H9 (cell line): ENCODE data around the gene SREK1IP1. TPM values are rescaled to one million over a fixed set of nuclear protein-coding genes. Genes with fewer than 3 reads are reported as not detected.
A peak's percentile ranks its signal among the peaks of the same experiment; 100 is the strongest.

ENCODE experiments used
- DNase-seq: peaks from one replicate; pipeline ENCODE4 v3.0.0-alpha.2; 2017
- H2AFZ ChIP-seq: one replicate; pipeline ENCODE4 v1.6.1; 2013; ENCODE audit warnings: mild to moderate bottlenecking, low read length, control low read depth, moderate library complexity
- H2AK5ac ChIP-seq: 2 replicates; pipeline ENCODE4 v1.6.1; 2013; ENCODE audit warnings: low read length, control low read depth, mixed read lengths; ENCODE audit not compliant: insufficient read length
- H2BK120ac ChIP-seq: one replicate; pipeline ENCODE4 v1.6.1; 2013; ENCODE audit warnings: low read depth, mild to moderate bottlenecking, low read length, control low read depth, inconsistent platforms; ENCODE audit not compliant: poor library complexity, severe bottlenecking
- H2BK12ac ChIP-seq: 2 replicates; pipeline ENCODE4 v1.6.1; 2013; ENCODE audit warnings: low read length, control low read depth, mixed read lengths, low read depth; ENCODE audit not compliant: insufficient read length
- H2BK15ac ChIP-seq: 2 replicates; pipeline ENCODE4 v1.6.1; 2013; ENCODE audit warnings: low read depth, low read length, control low read depth
- H2BK20ac ChIP-seq: one replicate; pipeline ENCODE4 v1.6.1; 2013; ENCODE audit warnings: low read depth, mild to moderate bottlenecking, low read length, control low read depth, inconsistent platforms; ENCODE audit not compliant: poor library complexity, severe bottlenecking
- H2BK5ac ChIP-seq: 2 replicates; pipeline ENCODE4 v1.6.1; 2013; ENCODE audit warnings: low read length, control low read depth, mixed read lengths; ENCODE audit not compliant: insufficient read length
- H3K14ac ChIP-seq: 2 replicates; pipeline ENCODE4 v1.6.1; 2013; ENCODE audit warnings: low read length, control low read depth; ENCODE audit not compliant: insufficient read depth
- H3K18ac ChIP-seq: 2 replicates; pipeline ENCODE4 v1.6.1; 2013; ENCODE audit warnings: low read depth, mild to moderate bottlenecking, mixed read lengths, low read length, control low read depth; ENCODE audit not compliant: insufficient read length
- H3K23ac ChIP-seq: 2 replicates; pipeline ENCODE4 v1.6.1; 2013; ENCODE audit warnings: low read length, control low read depth, mixed read lengths, low read depth; ENCODE audit not compliant: insufficient read length
- H3K23me2 ChIP-seq: 2 replicates; pipeline ENCODE4 v1.6.1; 2013; ENCODE audit warnings: low read depth, mild to moderate bottlenecking, mixed read lengths, low read length, control low read depth; ENCODE audit not compliant: insufficient read length, poor library complexity, severe bottlenecking
- H3K27ac ChIP-seq: 2 replicates; pipeline ENCODE4 v1.5.1; 2013; ENCODE audit warnings: low read length, control low read depth, mixed read lengths, low read depth; ENCODE audit not compliant: insufficient read length
- H3K27me3 ChIP-seq: 2 replicates; pipeline ENCODE4 v1.6.1; 2013; ENCODE audit warnings: low read length, control low read depth, inconsistent platforms; ENCODE audit not compliant: insufficient read depth
- H3K4ac ChIP-seq: 2 replicates; pipeline ENCODE4 v1.6.1; 2013; ENCODE audit warnings: low read depth, mild to moderate bottlenecking, control low read depth, inconsistent platforms, low read length, moderate library complexity
- H3K4me1 ChIP-seq: 2 replicates; pipeline ENCODE4 v1.6.1; 2013; ENCODE audit warnings: low read length, control low read depth, inconsistent platforms; ENCODE audit not compliant: insufficient read depth
- H3K4me2 ChIP-seq: 2 replicates; pipeline ENCODE4 v1.6.1; 2013; ENCODE audit warnings: low read length, control low read depth, mixed read lengths; ENCODE audit not compliant: insufficient read length, insufficient read depth
- H3K56ac ChIP-seq: 2 replicates; pipeline ENCODE4 v1.6.1; 2013; ENCODE audit warnings: low read depth, mild to moderate bottlenecking, mixed read lengths, low read length, control low read depth; ENCODE audit not compliant: insufficient read length
- H3K79me1 ChIP-seq: 2 replicates; pipeline ENCODE4 v1.6.1; 2013; ENCODE audit warnings: low read depth, mild to moderate bottlenecking, moderate library complexity, low read length, control low read depth, inconsistent platforms; ENCODE audit not compliant: insufficient read depth, poor library complexity, severe bottlenecking
- H3K79me2 ChIP-seq: 2 replicates; pipeline ENCODE4 v1.6.1; 2013; ENCODE audit warnings: low read length, control low read depth, inconsistent platforms; ENCODE audit not compliant: insufficient read depth
- H3K9ac ChIP-seq: 2 replicates; pipeline ENCODE4 v1.6.1; 2013; ENCODE audit warnings: low read length, control low read depth, mixed read lengths; ENCODE audit not compliant: insufficient read length; ENCODE audit errors: extremely low read depth
- H3K9me3 ChIP-seq: one replicate; pipeline ENCODE4 v1.6.1; 2013; ENCODE audit warnings: low read depth, low read length, inconsistent platforms; ENCODE audit not compliant: control insufficient read depth
- H3T11ph ChIP-seq: one replicate; pipeline ENCODE4 v1.6.1; 2013; ENCODE audit warnings: mild to moderate bottlenecking, low read length, control low read depth, inconsistent platforms
- H4K20me1 ChIP-seq: one replicate; pipeline ENCODE4 v1.6.1; 2013; ENCODE audit not compliant: control insufficient read depth, insufficient read length, insufficient read depth
- H4K5ac ChIP-seq: 2 replicates; pipeline ENCODE4 v1.6.1; 2013; ENCODE audit warnings: low read depth, mild to moderate bottlenecking, mixed read lengths, low read length, control low read depth; ENCODE audit not compliant: insufficient read length
- H4K8ac ChIP-seq: replicated peaks from 2 replicates; pipeline ENCODE4 v1.6.1; 2013; ENCODE audit warnings: low read length, control low read depth, mixed read lengths, low read depth; ENCODE audit not compliant: insufficient read length
- H4K91ac ChIP-seq: 2 replicates; pipeline ENCODE4 v1.6.1; 2013; ENCODE audit warnings: low read depth, mild to moderate bottlenecking, moderate library complexity, mixed read lengths, low read length, control low read depth; ENCODE audit not compliant: insufficient read length
- H3K27ac Mint-ChIP-seq, 3 experiments: 2 replicates in 2 of 3; 3 replicates in 1 of 3; pipeline ENCODE4 v1.8.0; 2020 to 2021; ENCODE audit warnings: mixed read lengths in 3 of 3, mild to moderate bottlenecking in 1 of 3, moderate library complexity in 1 of 3
- H3K27me3 Mint-ChIP-seq: 2 replicates; pipeline ENCODE4 v1.8.0; 2021; ENCODE audit warnings: low read depth, mild to moderate bottlenecking, moderate library complexity, mixed read lengths
- H3K36me3 Mint-ChIP-seq, 3 experiments: 2 replicates in 2 of 3; 3 replicates in 1 of 3; pipeline ENCODE4 v1.8.0; 2020 to 2021; ENCODE audit warnings: low read depth in 3 of 3, mixed read lengths in 3 of 3; ENCODE audit not compliant: insufficient read depth in 1 of 3
- H3K4me1 Mint-ChIP-seq, 2 experiments: 2 replicates each; pipeline ENCODE4 v1.8.0; 2020; ENCODE audit warnings: mixed read lengths in 2 of 2
- H3K4me3 Mint-ChIP-seq, 2 experiments: 2 replicates in 1 of 2; 3 replicates in 1 of 2; pipeline ENCODE4 v1.8.0; 2020 to 2021; ENCODE audit warnings: mild to moderate bottlenecking in 2 of 2, mixed read lengths in 2 of 2, moderate library complexity in 1 of 2
- H3K9me3 Mint-ChIP-seq, 2 experiments: 2 replicates in 1 of 2; 3 replicates in 1 of 2; pipeline ENCODE4 v1.8.0; 2020; ENCODE audit warnings: mild to moderate bottlenecking in 2 of 2, mixed read lengths in 2 of 2, moderate library complexity in 1 of 2
- WGBS: extraction: QIAGEN DNeasy Blood & Tissue Kit; methylation state at CpG from one replicate; pipeline ENCODE4 v1.1.7; 2013; ENCODE audit warnings: missing lambda C conversion rate, low lambda C conversion rate, mixed read lengths; ENCODE audit not compliant: insufficient read length; ENCODE audit errors: extremely low coverage; 5-methylcytosine and 5-hydroxymethylcytosine counted together
- total RNA-seq: library from RNA; stranded (reverse); gene quantifications from 2 replicates; pipeline ENCODE4 v1.2.1, GENCODE V29; 2021
- TF ChIP-seq, protein P1 (sequence below): fragments of 200-600 bp; sonication (generic); conservative IDR thresholded peaks from 3 replicates; pipeline ENCODE4 v1.8.0; 2021; ENCODE audit warnings: antibody characterized with exemption, mild to moderate bottlenecking

SREK1IP1 gene
- total RNA-seq, 1 experiment from 2014 or later = 28.6 TPM

DNA sequence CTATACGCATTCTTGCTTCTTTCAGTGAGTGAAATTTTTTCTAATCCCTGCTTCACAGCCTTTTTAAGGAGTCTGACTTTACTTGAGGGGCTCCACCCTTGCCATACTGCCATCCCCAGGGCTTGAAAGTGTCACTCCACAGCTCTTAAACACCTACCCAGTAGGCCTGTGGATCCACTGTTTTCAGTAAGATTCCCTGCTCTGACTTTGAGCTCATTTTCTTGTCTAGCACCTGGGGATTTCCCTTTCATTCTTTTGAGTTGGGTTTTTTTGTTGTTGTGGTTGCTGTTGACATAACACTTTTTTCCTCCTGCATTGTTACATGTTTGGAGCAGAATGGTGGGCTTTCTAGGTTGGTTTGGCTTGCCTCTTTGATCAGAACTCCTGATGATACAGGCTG lies 23.6 kb downstream of the SREK1IP1 start:
- Mint-ChIP-seq H3K4me1 (peaks cover 5 to 13% of the 10 kb centered on the region in 2 experiments), H3K27me3 (no peaks in the 10 kb centered on the region), H3K27ac (peak overlapping the region; percentile 45 to 81 (median 64); a peak in 6 of 7 replicates), H3K36me3 (peaks cover 6 to 14% (median 13%) of the 10 kb centered on the region in 3 experiments), H3K4me3 (no peak overlapping the region), H3K9me3 (no peaks in the 10 kb centered on the region)
- H4K91ac ChIP-seq = no peak overlapping the region
- no peak overlapping the region for H3K56ac ChIP-seq
- H4K5ac ChIP-seq = no peak overlapping the region
- no peak overlapping the region for H2BK12ac ChIP-seq
- no peak overlapping the region for H3K4ac ChIP-seq
- DNase-seq = no peak
- no peak overlapping the region for H3K14ac ChIP-seq
- no peak overlapping the region for H2BK5ac ChIP-seq
- TF ChIP-seq, protein P1, sequence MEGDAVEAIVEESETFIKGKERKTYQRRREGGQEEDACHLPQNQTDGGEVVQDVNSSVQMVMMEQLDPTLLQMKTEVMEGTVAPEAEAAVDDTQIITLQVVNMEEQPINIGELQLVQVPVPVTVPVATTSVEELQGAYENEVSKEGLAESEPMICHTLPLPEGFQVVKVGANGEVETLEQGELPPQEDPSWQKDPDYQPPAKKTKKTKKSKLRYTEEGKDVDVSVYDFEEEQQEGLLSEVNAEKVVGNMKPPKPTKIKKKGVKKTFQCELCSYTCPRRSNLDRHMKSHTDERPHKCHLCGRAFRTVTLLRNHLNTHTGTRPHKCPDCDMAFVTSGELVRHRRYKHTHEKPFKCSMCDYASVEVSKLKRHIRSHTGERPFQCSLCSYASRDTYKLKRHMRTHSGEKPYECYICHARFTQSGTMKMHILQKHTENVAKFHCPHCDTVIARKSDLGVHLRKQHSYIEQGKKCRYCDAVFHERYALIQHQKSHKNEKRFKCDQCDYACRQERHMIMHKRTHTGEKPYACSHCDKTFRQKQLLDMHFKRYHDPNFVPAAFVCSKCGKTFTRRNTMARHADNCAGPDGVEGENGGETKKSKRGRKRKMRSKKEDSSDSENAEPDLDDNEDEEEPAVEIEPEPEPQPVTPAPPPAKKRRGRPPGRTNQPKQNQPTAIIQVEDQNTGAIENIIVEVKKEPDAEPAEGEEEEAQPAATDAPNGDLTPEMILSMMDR = no peak
- H3K79me1 ChIP-seq = no peaks in the 10 kb centered on the region
- no peak overlapping the region for H2BK15ac ChIP-seq
- H3K27ac ChIP-seq = no peak overlapping the region
- H3K79me2 ChIP-seq = no peaks in the 10 kb centered on the region
- no peaks in the 10 kb centered on the region; the same call in 1 of the 2 replicates for H3K4me1 ChIP-seq
- no peak overlapping the region for H4K8ac ChIP-seq
- H3T11ph ChIP-seq = no peak overlapping the region
- H2BK20ac ChIP-seq = no peak overlapping the region
- no peaks in the 10 kb centered on the region for H3K23me2 ChIP-seq
- no peak overlapping the region for H3K18ac ChIP-seq
- no peak overlapping the region for H2BK120ac ChIP-seq
- no peak overlapping the region for H2AK5ac ChIP-seq
- H3K23ac ChIP-seq = no peak overlapping the region
- H4K20me1 ChIP-seq = no peaks in the 10 kb centered on the region
- no peak overlapping the region for H3K9ac ChIP-seq
- H3K27me3 ChIP-seq = no peaks in the 10 kb centered on the region
- no peak overlapping the region for H2AFZ ChIP-seq
- no peaks in the 10 kb centered on the region for H3K9me3 ChIP-seq
- no CpG with 5 or more reads among the region's 1 CpG for WGBS
- no peak overlapping the region for H3K4me2 ChIP-seq
